ENCODE measurements around the gene LIMS4. TPM values are rescaled to one million over a fixed set of nuclear protein-coding genes. Genes with fewer than 3 reads are reported as not detected.
A peak's percentile ranks its signal among the peaks of the same experiment; 100 is the strongest.
"Not testable (repeated sequence)": the region's sequence is repeated elsewhere in the genome, so short reads cannot be mapped to it uniquely, and the experiment has no call there.

LIMS4 gene
- total RNA-seq, 4 donors from 2014 or later, result not detected

- H3K27ac ChIP-seq, result not testable (repeated sequence)
- no CpG with 5 or more reads among the region's 4 CpGs for WGBS
These were observed 48.2 kb downstream of the LIMS4 start for GRCh38 chr2:110424421-110424820.

GRCh38 chr2:110423574-110423962 is 49.0 kb downstream of the LIMS4 start:
- not testable (repeated sequence) for H3K27me3 ChIP-seq; H3K4me3 ChIP-seq; H3K27ac ChIP-seq; H3K4me1 ChIP-seq; H3K36me3 ChIP-seq; DNase-seq (ENCODE audit: low spot score in 2 of 2); H3K9me3 ChIP-seq
- WGBS, result no CpG with 5 or more reads among the region's 56 CpGs

More at GRCh38 chr2:110424421-110424820, 48.2 kb downstream of the LIMS4 start:
- not testable (repeated sequence) for DNase-seq (ENCODE audit: low spot score in 2 of 2); H3K4me1 ChIP-seq; H3K27me3 ChIP-seq; H3K9me3 ChIP-seq; H3K4me3 ChIP-seq; H3K36me3 ChIP-seq

- DNase-seq (ENCODE audit: low spot score in 2 of 2); H3K27me3 ChIP-seq; H3K36me3 ChIP-seq; H3K4me3 ChIP-seq; H3K4me1 ChIP-seq; H3K9me3 ChIP-seq; H3K27ac ChIP-seq: not testable (repeated sequence)
- no CpG with 5 or more reads among the region's 36 CpGs for WGBS
These were observed 49.6 kb downstream of the LIMS4 start for GRCh38 chr2:110422852-110423573.

- not testable (repeated sequence) for H3K4me1 ChIP-seq; H3K27ac ChIP-seq; H3K27me3 ChIP-seq; H3K4me3 ChIP-seq; H3K9me3 ChIP-seq; DNase-seq (ENCODE audit: low spot score in 2 of 2); H3K36me3 ChIP-seq
- no CpG with 5 or more reads among the region's 9 CpGs for WGBS
These were observed 51.8 kb downstream of the LIMS4 start for GRCh38 chr2:110420641-110421354.

- H3K4me3 ChIP-seq; H3K4me1 ChIP-seq; DNase-seq (ENCODE audit: low spot score in 2 of 2); H3K9me3 ChIP-seq; H3K27ac ChIP-seq; H3K36me3 ChIP-seq; H3K27me3 ChIP-seq: not testable (repeated sequence)
- no CpG with 5 or more reads among the region's 1 CpG for WGBS
These were observed 65.5 kb downstream of the LIMS4 start for GRCh38 chr2:110407142-110407541.

GRCh38 chr2:110404988-110405387 is 67.6 kb downstream of the LIMS4 start:
- not testable (repeated sequence) for H3K27ac ChIP-seq; H3K36me3 ChIP-seq; H3K4me1 ChIP-seq; H3K9me3 ChIP-seq; H3K27me3 ChIP-seq; H3K4me3 ChIP-seq; DNase-seq (ENCODE audit: low spot score in 2 of 2)
- no CpG with 5 or more reads among the region's 2 CpGs for WGBS

GRCh38 chr2:110404246-110404645 is 68.4 kb downstream of the LIMS4 start:
- not testable (repeated sequence) for H3K27ac ChIP-seq; H3K4me3 ChIP-seq; H3K36me3 ChIP-seq; DNase-seq (ENCODE audit: low spot score in 2 of 2); H3K9me3 ChIP-seq; H3K27me3 ChIP-seq; H3K4me1 ChIP-seq
- no CpG with 5 or more reads among the region's 1 CpG for WGBS

- H3K36me3 ChIP-seq; H3K4me1 ChIP-seq; H3K27ac ChIP-seq; H3K27me3 ChIP-seq; H3K9me3 ChIP-seq; H3K4me3 ChIP-seq; DNase-seq (ENCODE audit: low spot score in 2 of 2): not testable (repeated sequence)
- peak in 1 of 2 donors; percentile 7 for TF ChIP-seq CTCF (IDR thresholded peaks at IDR 0.05)
- WGBS, result 0% methylated on average over 3 of the region's 18 CpGs
These were observed 71.5 kb downstream of the LIMS4 start for GRCh38 chr2:110401001-110401618.

GRCh38 chr2:110399378-110399777 is 73.2 kb downstream of the LIMS4 start:
- not testable (repeated sequence) for H3K9me3 ChIP-seq; H3K36me3 ChIP-seq; H3K4me3 ChIP-seq; H3K27ac ChIP-seq; H3K27me3 ChIP-seq; DNase-seq (ENCODE audit: low spot score in 2 of 2); H3K4me1 ChIP-seq
- no CpG with 5 or more reads among the region's 10 CpGs for WGBS

- DNase-seq (ENCODE audit: low spot score in 2 of 2); H3K4me1 ChIP-seq; H3K9me3 ChIP-seq; H3K27me3 ChIP-seq; H3K27ac ChIP-seq; H3K4me3 ChIP-seq; H3K36me3 ChIP-seq: not testable (repeated sequence)
- WGBS, result no CpG with 5 or more reads among the region's 5 CpGs
These were observed 76.6 kb downstream of the LIMS4 start for GRCh38 chr2:110395990-110396389.

Measured in suprapubic skin (tissue), 4 donors.